Epithelial cell of proximal tubule (primary cell): ENCODE data around the gene EMP1. TPM values are rescaled to one million over a fixed set of nuclear protein-coding genes. Genes with fewer than 3 reads are reported as not detected.

Experiments
- DNase-seq: peaks from one replicate; pipeline ENCODE4 v3.0.0-alpha.2; 2011; ENCODE audit warnings: low read depth
- H3K4me3 ChIP-seq: 2 replicates; pipeline ENCODE4 v1.5.1; 2011; ENCODE audit warnings: low read depth, mild to moderate bottlenecking, low read length
- CTCF ChIP-seq: conservative IDR thresholded peaks from 2 replicates; pipeline ENCODE4 v1.5.1; 2012; ENCODE audit warnings: low read depth, mild to moderate bottlenecking, low read length
- total RNA-seq: library from RNA; depleted of rRNA; stranded (reverse); fragments of >200 nt; gene quantifications from 2 replicates; pipeline ENCODE4 v1.2.3, GENCODE V29; 2015

EMP1 gene
- total RNA-seq, 1 donor from 2014 or later, result 166 TPM

DNA sequence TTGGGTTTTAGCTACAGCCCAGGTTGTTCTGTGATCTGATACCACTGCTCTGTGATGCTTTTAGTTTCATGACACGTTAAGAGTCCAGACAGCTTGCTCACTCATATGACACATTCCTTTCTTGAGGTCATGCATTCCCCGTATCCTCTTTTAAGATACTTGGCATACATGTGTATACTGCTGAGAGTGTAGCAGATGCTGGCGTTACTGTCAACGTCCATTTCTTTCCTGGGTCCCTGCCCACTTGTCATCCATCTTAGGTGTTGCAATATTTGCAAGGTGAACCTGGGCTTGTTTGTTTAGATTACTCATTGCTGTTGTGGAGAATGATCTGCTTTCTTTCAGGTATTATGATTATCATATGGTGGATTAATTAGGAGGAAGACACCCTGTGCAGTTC lies 9.1 kb upstream of the EMP1 start:
- H3K4me3 ChIP-seq, result no peak overlapping the region
- no peak for TF ChIP-seq CTCF
- DNase-seq, result no peak

DNA sequence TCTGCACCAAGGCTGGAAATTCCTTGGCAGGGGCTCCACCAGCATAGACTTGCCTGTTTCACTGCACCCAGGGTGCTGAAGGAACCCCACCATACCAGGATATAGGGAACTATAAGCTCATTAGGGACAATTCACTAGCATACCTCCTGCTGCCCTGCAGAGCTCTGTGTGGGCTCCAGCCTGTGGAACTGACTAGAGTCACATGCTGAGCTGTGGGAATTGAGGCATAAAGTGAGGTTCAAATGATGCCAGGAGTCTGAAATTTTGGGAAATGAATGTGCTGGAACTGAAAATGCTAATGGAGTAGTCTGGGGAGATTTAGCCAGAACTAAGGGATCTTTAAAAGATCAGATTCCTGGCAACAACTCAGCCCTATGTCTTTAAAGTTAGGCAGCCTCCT lies 7.3 kb upstream of the EMP1 start:
- TF ChIP-seq CTCF, result no peak
- no peak overlapping the region for H3K4me3 ChIP-seq
- DNase-seq, result no peak

GRCh38 chr12:13190275-13190674 lies 6.3 kb upstream of the EMP1 start:
- H3K4me3 ChIP-seq, result no peak overlapping the region
- no peak for TF ChIP-seq CTCF
- DNase-seq, result no peak

GRCh38 chr12:13192719-13193118 lies 3.8 kb upstream of the EMP1 start:
- TF ChIP-seq CTCF, result no peak
- no peak overlapping the region for H3K4me3 ChIP-seq
- DNase-seq, result no peak

DNA sequence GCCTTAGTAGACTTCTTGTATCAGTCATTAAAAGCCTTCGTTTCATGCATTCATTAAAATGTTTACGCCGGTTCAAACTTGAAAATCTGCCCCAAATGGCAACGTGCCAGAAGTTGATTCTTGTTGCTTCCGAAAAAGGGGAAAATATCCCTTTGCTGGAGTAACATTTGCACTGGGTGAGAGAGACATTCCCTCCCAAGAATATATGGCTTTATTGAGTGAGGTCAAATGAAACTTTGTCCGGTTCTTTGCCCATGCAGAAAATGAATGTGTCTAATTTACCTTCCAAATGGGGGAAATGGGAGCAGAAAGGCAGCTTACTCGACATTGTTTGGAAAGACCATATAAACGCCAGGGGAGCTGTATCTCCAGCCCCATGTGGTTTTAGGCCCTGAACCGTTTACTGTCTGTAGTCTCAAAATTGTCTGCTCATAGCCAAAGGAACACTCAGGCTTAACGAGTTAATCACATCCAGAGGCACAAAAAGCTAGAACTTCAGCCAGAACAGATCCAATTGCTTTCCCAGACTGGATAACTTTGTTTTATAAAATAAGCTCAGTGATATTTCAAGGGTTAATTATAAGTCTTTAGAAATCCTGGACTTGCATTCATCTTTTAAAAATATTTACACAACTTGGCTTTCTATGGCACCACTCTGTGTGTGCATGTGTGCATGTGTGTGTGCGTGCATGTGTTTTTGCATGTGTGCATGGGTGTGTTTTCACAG lies 2.9 kb upstream of the EMP1 start:
- no peak for TF ChIP-seq CTCF
- H3K4me3 ChIP-seq, result no peak overlapping the region
- DNase-seq, result no peak

- DNase-seq, result no peak
These were observed 2.0 kb upstream of the EMP1 start for GRCh38 chr12:13194401-13195110.

More at GRCh38 chr12:13194401-13195110, 2.0 kb upstream of the EMP1 start:
- H3K4me3 ChIP-seq, result no peak overlapping the region
- no peak for TF ChIP-seq CTCF
